ENCODE measurements around the gene SRSF1. TPM values are rescaled to one million over a fixed set of nuclear protein-coding genes. Genes with fewer than 3 reads are reported as not detected.

Gene SRSF1
- total and polyA plus RNA-seq, 2 of the 4 experiments (the other 2 are of a cell fraction) = 190 to 357 TPM

DNA sequence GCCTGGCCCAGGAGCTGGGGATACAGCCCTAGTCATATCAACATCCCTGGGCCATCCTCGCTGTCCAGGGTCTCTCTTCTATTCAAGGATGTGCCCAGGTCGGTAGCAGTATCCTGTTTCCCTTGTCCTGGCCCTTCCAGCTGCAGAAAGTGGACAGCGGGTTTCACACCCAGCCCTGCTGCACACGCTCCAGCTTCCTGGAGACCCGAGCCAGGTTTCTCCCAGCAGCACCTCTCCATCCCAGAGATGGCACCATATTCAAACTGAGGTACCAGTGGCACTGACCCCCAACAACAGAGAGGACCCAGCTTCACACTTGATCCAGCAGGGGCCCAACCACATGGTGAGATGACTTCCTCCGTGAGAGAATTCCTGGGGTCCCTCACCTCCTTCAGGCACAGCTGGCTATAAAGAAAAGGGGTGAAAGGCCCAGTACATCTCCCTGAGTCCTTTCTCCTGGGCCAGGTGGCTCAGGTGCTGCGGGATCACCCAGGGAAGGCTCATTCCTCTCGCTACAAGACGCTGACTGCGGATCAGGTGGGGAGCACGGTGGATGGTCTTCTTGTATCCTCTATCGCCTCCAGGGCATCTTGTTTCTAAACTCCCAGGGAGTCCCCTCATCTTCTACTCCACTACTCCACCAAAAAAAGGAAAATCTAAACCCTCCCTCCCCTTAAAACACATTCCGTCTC is 53.2 kb downstream of the SRSF1 start:
- Histone ChIP-seq H2AK5ac (ENCODE audit: low read depth, low read length) (peak overlapping the region; percentile 85), H3K4me1 (ENCODE audit: control insufficient read depth, insufficient read depth, low read length) (peaks cover 35% of the 10 kb centered on the region), H3K9me1 (ENCODE audit: insufficient read depth, low read length) (peaks cover 28% of the 10 kb centered on the region), H2BK5ac (ENCODE audit: low read depth, low read length, poor library complexity, severe bottlenecking) (peak overlapping the region; percentile 59), H4K20me1 (ENCODE audit: insufficient read depth, low read length) (0 out of 2 replicates have a peak, but pooled peaks cover 2% of the 10 kb centered on the region), H4K5ac (ENCODE audit: low read depth, low read length) (peak overlapping the region; percentile 33; the same call in 1 of the 2 replicates), H3K27ac (ENCODE audit: insufficient read depth, low read length) (peak overlapping the region; percentile 79), H3K4me3 (ENCODE audit: insufficient read depth, low read depth, low read length) (peak overlapping the region; percentile 93), H2BK120ac (ENCODE audit: low read depth, low read length) (peak overlapping the region; percentile 84), H3K4ac (ENCODE audit: low read depth, low read length) (peak overlapping the region; percentile 92), H3K4me2 (ENCODE audit: low read depth, low read length) (peak overlapping the region; percentile 87), H4K8ac (ENCODE audit: low read depth in 2 of 2, low read length in 2 of 2) (peak overlapping the region; percentile 82 to 83), H3K23ac (ENCODE audit: low read depth, low read length) (peak overlapping the region; percentile 92), H2BK20ac (ENCODE audit: low read depth, low read length) (peak overlapping the region; percentile 83), H2AK9ac (replicated peaks; ENCODE audit: low read depth, low read length, poor library complexity) (peak overlapping the region; percentile 70), H3K36me3 (ENCODE audit: control insufficient read depth, insufficient read depth, low read length) (no peaks in the 10 kb centered on the region), H3K27me3 (ENCODE audit: control insufficient read depth, insufficient read depth, low read length) (no peaks in the 10 kb centered on the region), H3K14ac (replicated peaks; ENCODE audit: low read depth, low read length) (peak overlapping the region; percentile 96), H3K9ac (ENCODE audit: low read depth, low read length) (peak overlapping the region; percentile 66), H2AFZ (replicated peaks; ENCODE audit: low read length, poor library complexity) (peak overlapping the region; percentile 66), H3K9me3 (ENCODE audit: control insufficient read depth, insufficient read depth, low read length) (no peaks in the 10 kb centered on the region), H3K18ac (ENCODE audit: low read depth, low read length) (peak overlapping the region; percentile 40), H3K56ac (ENCODE audit: extremely low read depth, insufficient read depth, low read length) (peak overlapping the region; percentile 97), H3K79me1 (ENCODE audit: low read depth in 1 of 2, low read length in 2 of 2) (peaks cover 23 to 57% of the 10 kb centered on the region in 2 experiments), H2BK15ac (ENCODE audit: low read depth, low read length) (peak overlapping the region; percentile 86), H4K91ac (ENCODE audit: insufficient read depth, low read depth, low read length) (peak overlapping the region; percentile 94)
- 67% methylated on average over 4 of the region's 13 CpGs; no CpG with 5 or more reads in 1 of the 2 experiments for WGBS, 2 experiments (ENCODE audit: extremely low coverage in 2 of 2, insufficient read length in 1 of 2)
- no peak for ATAC-seq (ENCODE audit: low read depth)
- DNase-seq = no peak
- intact Hi-C loops (cut with micrococcal nuclease) (loop anchor here (2.0 kb wide), 1 partner anchor 79 kb away; no protein-coding TSS in a partner anchor), in situ Hi-C loops (cut with MboI; ENCODE audit: low sequenced_read_pairs) (no loop called here), dilution Hi-C loops (cut with HindIII; ENCODE audit: low sequenced_read_pairs, unreplicated experiment) (no loop called here)
- CTCF ChIA-PET = interaction anchor here (0.5 to 1.2 kb wide), 6 partner anchors 19 to 98 kb away, joined by 3 to 5 read pairs (median 4); no protein-coding TSS in a partner anchor
- POLR2A ChIA-PET (ENCODE audit: unreplicated experiment) = interaction anchor here (0.6 to 2.5 kb wide), 5 partner anchors 30 to 84 kb away, joined by 3 to 15 read pairs (median 3); partner anchors contain the start of gene SRSF1
- BruUV-seq (replicated peaks) = no TSS peak
- no peak for TF ChIP-seq MAFK (IDR thresholded peaks at IDR 0.05; ENCODE audit: low read depth, low read length)
- TF ChIP-seq MAZ (IDR thresholded peaks at IDR 0.05; ENCODE audit: borderline replicate concordance, low read depth, low read length) = no peak
- TF ChIP-seq RFX5 (IDR thresholded peaks at IDR 0.05; ENCODE audit: low read depth, low read length) = no peak
- no peak for TF ChIP-seq FOS (IDR thresholded peaks at IDR 0.05; ENCODE audit: low read depth, low read length)
- TF ChIP-seq SMC3 (IDR thresholded peaks at IDR 0.05; ENCODE audit: low read depth, low read length) = no peak
- no peak for TF ChIP-seq NFE2L2 (IDR thresholded peaks at IDR 0.05; ENCODE audit: low read depth, low read length)
- TF ChIP-seq POLR2A (IDR thresholded peaks at IDR 0.05; ENCODE audit: low read depth, low read length) = no peak
- TF ChIP-seq, protein P1, sequence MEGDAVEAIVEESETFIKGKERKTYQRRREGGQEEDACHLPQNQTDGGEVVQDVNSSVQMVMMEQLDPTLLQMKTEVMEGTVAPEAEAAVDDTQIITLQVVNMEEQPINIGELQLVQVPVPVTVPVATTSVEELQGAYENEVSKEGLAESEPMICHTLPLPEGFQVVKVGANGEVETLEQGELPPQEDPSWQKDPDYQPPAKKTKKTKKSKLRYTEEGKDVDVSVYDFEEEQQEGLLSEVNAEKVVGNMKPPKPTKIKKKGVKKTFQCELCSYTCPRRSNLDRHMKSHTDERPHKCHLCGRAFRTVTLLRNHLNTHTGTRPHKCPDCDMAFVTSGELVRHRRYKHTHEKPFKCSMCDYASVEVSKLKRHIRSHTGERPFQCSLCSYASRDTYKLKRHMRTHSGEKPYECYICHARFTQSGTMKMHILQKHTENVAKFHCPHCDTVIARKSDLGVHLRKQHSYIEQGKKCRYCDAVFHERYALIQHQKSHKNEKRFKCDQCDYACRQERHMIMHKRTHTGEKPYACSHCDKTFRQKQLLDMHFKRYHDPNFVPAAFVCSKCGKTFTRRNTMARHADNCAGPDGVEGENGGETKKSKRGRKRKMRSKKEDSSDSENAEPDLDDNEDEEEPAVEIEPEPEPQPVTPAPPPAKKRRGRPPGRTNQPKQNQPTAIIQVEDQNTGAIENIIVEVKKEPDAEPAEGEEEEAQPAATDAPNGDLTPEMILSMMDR (conservative IDR thresholded peaks at IDR 0.05; ENCODE audit: low read depth, low read length) = no peak
- TF ChIP-seq RCOR1 (IDR thresholded peaks at IDR 0.05; ENCODE audit: insufficient replicate concordance, low read length) = no peak
- TF ChIP-seq CEBPB (IDR thresholded peaks at IDR 0.05; ENCODE audit: low read depth, low read length) = no peak
- no peak for TF ChIP-seq BHLHE40 (IDR thresholded peaks at IDR 0.05; ENCODE audit: low read depth, low read length)
- no peak for TF ChIP-seq CHD1 (IDR thresholded peaks at IDR 0.05; ENCODE audit: low read depth, low read length)
- TF ChIP-seq, protein P2, sequence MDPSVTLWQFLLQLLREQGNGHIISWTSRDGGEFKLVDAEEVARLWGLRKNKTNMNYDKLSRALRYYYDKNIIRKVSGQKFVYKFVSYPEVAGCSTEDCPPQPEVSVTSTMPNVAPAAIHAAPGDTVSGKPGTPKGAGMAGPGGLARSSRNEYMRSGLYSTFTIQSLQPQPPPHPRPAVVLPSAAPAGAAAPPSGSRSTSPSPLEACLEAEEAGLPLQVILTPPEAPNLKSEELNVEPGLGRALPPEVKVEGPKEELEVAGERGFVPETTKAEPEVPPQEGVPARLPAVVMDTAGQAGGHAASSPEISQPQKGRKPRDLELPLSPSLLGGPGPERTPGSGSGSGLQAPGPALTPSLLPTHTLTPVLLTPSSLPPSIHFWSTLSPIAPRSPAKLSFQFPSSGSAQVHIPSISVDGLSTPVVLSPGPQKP (IDR thresholded peaks at IDR 0.05; ENCODE audit: borderline replicate concordance, low read depth, low read length) = no peak
- TF ChIP-seq RAD21 (IDR thresholded peaks at IDR 0.05; ENCODE audit: low read length) = no peak
- no peak for TF ChIP-seq MXI1 (IDR thresholded peaks at IDR 0.05; ENCODE audit: borderline replicate concordance, low read depth, low read length)

Data from IMR-90 (cell line).